GM18507 (cell line): Measurements from ENCODE around the gene STARD5.
A peak's percentile ranks its signal among the peaks of the same experiment; 100 is the strongest.

Experiments used
- DNase-seq: peaks from one replicate; pipeline ENCODE4 v3.0.0; 2011; ENCODE audit warnings: low read depth; ENCODE audit not compliant: insufficient read length; ENCODE audit errors: extremely low spot score
- FAIRE-seq: peaks from 2 replicates; lab custom pipeline; 2011; peaks lifted over from hg19 to GRCh38; lab: Jason Lieb, UNC

The STARD5 gene

GRCh38 chr15:81297147-81297572 lies 26.8 kb downstream of the STARD5 start:
- DNase-seq (no peak), FAIRE-seq (no peak)

DNA sequence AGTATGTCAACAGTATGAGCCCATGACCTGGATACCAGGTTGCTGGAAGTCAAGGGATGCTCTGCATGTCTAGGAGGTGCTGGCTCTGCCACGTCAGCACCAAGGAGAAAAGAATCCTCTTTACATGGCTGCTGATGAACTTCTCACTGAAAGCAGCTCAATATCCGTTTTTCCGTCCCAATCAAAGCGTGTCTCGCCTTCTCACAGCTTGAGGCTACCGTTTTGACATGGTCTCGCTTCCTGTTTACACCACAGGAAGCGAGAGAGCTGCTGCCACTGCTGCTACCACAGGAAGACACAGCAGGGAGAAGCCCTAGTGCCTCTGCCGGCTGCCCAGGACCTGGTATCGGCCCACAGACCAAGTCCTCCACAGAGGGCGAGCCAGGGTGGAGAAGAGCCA lies 27.3 kb downstream of the STARD5 start:
- DNase-seq (peak; percentile 58), FAIRE-seq (peak; percentile 100)

DNA sequence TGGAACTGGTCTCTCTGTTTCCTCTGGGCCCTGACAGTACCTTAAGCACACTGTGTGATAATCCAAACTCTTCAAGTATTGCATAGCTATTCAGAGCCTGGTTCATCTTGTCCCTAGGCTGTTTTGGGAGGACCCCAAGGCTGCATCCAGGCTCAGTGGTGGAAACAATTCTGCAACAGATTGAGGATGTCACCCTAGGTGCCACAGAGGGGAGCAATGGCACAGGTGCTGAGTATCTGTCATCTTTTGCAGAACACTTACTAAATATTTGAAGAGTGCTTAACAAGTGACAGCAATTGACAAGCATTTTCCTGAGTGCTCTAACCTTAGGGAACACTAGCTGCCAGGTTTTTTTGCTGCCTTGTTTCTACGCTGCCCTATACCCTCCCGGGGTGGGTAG lies 27.8 kb downstream of the STARD5 start:
- DNase-seq (no peak), FAIRE-seq (peak; percentile 21)

- peak; percentile 55 for FAIRE-seq
- DNase-seq = no peak
Measured at GRCh38 chr15:81295486-81296121, 28.3 kb downstream of the STARD5 start.

GRCh38 chr15:81294516-81294880 lies 29.4 kb downstream of the STARD5 start:
- DNase-seq (no peak), FAIRE-seq (no peak)

DNA sequence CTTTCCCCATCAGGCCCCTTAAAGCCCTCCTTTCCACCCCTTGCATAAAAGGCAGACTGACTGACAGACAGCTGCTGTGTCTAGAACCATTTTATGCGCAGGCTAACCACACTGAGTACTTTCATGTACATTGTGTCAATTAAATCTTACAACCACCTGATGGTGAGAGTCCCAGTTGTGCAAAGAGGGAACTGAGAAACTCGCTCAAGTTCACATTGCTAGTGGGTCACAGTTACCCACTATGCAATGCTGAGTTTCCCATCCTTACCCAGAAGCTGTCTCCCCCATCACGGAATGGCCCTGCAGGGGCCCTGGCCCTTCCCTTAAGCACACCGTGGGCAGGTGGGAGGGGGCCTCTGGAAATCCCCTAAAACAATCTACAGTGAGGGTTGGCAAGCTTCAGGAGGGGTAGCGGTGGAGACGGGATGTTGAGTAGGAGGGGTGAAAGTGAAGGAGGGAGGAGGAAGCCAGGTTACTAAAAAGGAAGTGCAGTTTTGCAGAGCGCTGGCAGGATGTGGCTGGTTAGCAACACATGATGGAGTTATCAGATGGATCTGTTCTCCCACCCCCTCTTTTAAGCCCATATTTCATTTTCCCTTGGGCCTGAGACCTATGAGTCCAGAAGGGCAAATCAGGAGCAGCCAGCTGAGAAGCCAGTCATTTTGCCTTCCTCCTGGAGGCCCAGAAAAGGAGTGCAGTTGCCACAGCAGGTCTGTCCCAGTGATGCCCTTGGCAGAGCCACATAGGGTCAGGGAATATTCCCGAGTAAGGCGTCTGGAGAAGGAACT lies 30.0 kb downstream of the STARD5 start:
- DNase-seq (peak; percentile 48), FAIRE-seq (peak; percentile 100)

- FAIRE-seq (peak; percentile 98), DNase-seq (peak; percentile 47)
Measured at GRCh38 chr15:81292523-81293001, 31.4 kb downstream of the STARD5 start.

GRCh38 chr15:81291916-81292522 lies 31.9 kb downstream of the STARD5 start:
- FAIRE-seq = no peak
- no peak for DNase-seq

DNA sequence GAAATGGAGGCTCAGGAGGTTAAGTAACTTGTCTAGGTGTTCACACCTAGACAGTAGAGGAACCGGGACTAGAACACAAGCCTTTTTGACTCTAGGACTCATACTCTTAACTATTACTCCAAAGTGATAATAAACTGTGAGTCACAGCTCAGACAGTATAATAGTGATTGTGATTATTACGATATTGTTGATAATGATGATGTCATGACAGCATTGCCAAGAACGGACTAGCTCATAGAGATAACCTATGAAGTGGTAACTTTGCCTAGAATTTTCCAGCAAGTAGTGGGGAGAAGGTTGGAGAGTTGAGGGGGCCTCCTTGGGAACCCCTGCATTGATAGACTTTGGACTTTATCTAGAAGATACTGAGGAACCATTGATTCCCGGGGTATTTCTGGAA lies 34.0 kb downstream of the STARD5 start:
- no peak for FAIRE-seq

DNA sequence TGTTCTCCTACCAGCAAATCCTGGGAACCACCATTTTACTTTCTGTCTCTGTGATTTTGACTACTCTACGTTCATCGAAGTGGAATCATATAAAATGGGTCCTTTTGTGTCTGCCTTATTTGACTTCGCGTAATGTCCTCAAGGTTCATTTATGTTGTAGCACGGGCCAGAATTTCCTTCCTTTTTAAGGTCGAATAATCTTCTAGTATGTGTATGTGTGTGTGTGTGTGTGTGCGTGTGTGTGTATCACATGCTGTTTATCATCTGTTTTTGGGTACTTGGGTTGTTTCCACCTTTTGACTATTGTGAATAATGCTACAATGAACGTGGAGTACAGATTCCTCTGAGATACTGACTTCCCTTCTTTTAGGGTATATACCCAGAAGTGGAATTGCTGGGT lies 35.3 kb downstream of the STARD5 start:
- DNase-seq (no peak), FAIRE-seq (peak; percentile 39)

More for the DNA sequence above, 34.0 kb downstream of the STARD5 start:
- DNase-seq = no peak

DNA sequence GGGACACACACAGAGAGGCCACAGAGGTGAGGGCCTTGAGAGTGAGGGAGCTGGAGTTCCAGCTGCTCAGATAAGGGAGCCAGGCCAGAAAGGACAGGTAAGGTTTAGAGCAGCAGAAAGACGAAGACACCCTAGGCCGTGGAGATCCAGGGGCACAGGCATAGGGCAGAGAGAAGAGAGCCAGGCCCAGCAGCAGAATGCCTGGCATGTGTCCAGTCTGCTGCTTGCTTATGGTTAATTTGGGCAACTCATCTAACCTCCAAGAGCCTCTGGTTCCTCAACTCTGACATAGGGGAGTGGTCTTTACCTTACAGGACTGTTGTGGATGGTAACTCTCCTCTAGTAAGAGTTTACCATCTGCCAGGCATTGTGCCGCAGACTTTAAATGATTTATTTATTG lies 35.9 kb downstream of the STARD5 start:
- no peak for FAIRE-seq
- no peak for DNase-seq

GRCh38 chr15:81286621-81287121 lies 37.3 kb downstream of the STARD5 start:
- FAIRE-seq = peak; percentile 80

GRCh38 chr15:81285461-81285860 lies 38.5 kb downstream of the STARD5 start:
- peak; percentile 46 for FAIRE-seq
- no peak for DNase-seq

More at GRCh38 chr15:81286621-81287121, 37.3 kb downstream of the STARD5 start:
- no peak for DNase-seq

- FAIRE-seq (peak; percentile 83), DNase-seq (no peak)
Measured at GRCh38 chr15:81284256-81285031, 39.5 kb downstream of the STARD5 start.

DNA sequence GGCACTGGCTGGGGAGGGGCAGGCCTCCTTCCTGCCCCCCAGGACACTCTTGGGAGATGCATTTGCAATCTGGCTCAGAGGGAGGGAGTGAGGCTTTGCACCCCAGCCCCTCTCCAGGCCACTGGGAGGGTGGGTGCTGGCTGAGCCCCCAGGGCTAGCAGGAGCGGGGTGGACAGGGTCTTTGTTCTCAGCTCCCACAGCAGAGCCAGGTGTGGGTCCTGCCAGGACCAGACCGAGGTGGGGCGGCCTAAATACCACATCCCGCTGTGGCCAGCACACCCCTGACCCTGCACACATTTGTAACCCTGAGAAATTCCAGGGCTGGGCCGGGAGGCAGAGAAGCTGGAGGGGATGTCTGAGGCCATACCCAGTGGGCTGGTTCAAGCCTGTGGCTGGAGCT lies 41.0 kb downstream of the STARD5 start:
- FAIRE-seq (no peak), DNase-seq (no peak)

- no peak for FAIRE-seq
- no peak for DNase-seq
Measured at GRCh38 chr15:81282606-81282895, 41.4 kb downstream of the STARD5 start.

DNA sequence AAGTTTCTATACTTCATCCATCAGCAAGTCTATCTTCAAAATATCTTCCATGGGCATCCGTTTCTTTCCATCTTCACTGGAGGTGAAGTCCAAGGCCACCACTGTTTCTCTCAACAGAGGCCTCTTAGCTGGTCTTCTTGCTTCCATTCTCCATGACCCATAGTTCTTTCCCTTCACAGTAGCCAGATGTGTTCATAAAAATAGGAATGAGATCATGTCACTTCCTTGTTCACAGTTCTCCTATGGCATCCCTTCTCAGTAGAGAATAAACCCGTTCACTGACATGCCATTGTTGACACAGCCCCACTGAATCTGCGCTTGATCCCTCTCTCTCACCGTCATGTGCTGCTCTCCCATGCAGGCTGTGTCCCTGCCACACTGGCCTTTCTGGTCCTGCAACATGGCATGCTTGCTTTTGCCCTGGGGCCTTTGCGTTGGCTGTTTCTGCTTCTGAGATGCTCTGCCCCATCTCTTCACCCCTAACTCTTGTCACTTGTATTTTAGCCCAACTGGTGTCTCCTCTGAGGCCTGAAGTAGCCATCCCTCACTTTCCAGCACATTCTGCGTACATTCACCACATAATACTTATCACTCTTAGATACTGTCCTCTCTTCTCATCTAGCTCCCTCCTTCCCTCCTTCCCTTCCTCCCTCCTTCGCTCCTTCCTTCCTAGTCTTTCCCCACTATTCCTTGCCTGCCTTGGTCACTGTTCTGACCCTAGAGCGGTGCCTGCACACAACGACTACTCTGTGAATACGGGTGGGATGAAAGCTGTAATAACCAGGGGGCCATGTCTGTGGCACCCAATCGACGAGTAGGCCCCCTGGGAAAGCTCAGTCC lies 42.0 kb downstream of the STARD5 start:
- DNase-seq (no peak), FAIRE-seq (no peak)

GRCh38 chr15:81281456-81281735 lies 42.5 kb downstream of the STARD5 start:
- FAIRE-seq (no peak), DNase-seq (no peak)
